Ishikawa (cell line): ENCODE measurements around the gene EIF4B.

ENCODE experiments used
- CEBPB ChIP-seq: IDR thresholded peaks from 2 replicates; pipeline ENCODE4 v1.6.1; 2012
- CREB1 ChIP-seq: IDR thresholded peaks from 2 replicates; pipeline ENCODE4 v1.6.1; 2012; ENCODE audit warnings: low read depth
- EGR1 ChIP-seq: IDR thresholded peaks from 2 replicates; pipeline ENCODE4 v1.6.1; 2012
- EP300 ChIP-seq: IDR thresholded peaks from 2 replicates; pipeline ENCODE4 v1.6.1; 2012; ENCODE audit warnings: borderline replicate concordance
- FOXM1 ChIP-seq: IDR thresholded peaks from 2 replicates; pipeline ENCODE4 v1.6.1; 2012; ENCODE audit warnings: low read depth, borderline replicate concordance
- NFIC ChIP-seq: IDR thresholded peaks from 2 replicates; pipeline ENCODE4 v1.6.1; 2012
- RAD21 ChIP-seq: IDR thresholded peaks from 2 replicates; pipeline ENCODE4 v1.6.1; 2012; ENCODE audit warnings: low read depth
- TAF1 ChIP-seq: IDR thresholded peaks from 2 replicates; pipeline ENCODE4 v1.6.1; 2012; ENCODE audit warnings: low read depth, mild to moderate bottlenecking
- TCF12 ChIP-seq: IDR thresholded peaks from 2 replicates; pipeline ENCODE4 v1.6.1; 2012; ENCODE audit warnings: low read depth
- TEAD4 ChIP-seq: IDR thresholded peaks from 2 replicates; pipeline ENCODE4 v1.6.1; 2012
- USF1 ChIP-seq: IDR thresholded peaks from 2 replicates; pipeline ENCODE4 v1.6.1; 2012
- YY1 ChIP-seq: IDR thresholded peaks from 2 replicates; pipeline ENCODE4 v1.6.1; 2012; ENCODE audit warnings: low read depth
- ZBTB7A ChIP-seq: IDR thresholded peaks from 2 replicates; pipeline ENCODE4 v1.6.1; 2012; ENCODE audit warnings: low read depth
- TF ChIP-seq, protein P1 (sequence below): IDR thresholded peaks from 2 replicates; pipeline ENCODE4 v1.6.1; 2012; ENCODE audit warnings: low read depth, mild to moderate bottlenecking
- TF ChIP-seq, protein P2 (sequence below): IDR thresholded peaks from 2 replicates; pipeline ENCODE4 v1.6.1; 2012

The EIF4B gene

DNA sequence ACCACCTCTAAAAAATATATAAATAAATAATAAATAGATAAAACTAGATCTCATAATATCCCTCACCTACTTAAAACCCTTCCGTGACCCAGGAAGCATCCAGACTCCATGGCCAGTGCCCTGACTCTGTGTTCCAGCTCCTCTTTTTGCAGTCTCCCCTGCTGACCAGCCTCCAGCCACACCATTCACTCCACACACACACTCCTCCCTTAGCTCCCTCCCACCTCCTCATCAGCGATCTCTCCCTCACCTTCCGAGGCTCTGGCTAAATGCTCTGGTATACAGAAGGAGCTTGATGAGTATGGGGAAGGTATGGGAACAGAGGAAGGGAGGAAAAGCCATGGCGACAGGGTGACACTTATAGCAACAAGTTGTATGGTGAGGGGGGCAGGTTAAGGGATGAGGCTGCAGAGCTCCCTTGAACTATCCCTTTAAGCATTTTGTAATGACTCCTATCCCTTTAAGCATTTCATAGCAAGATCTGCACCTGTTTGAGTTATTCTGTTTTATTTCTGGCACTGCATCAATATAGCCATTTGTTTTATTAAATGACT lies 26.1 kb upstream of the EIF4B start:
- TF ChIP-seq YY1 (no peak), NFIC (no peak), RAD21 (no peak), TEAD4 (no peak), EP300 (no peak), TAF1 (no peak), EGR1 (no peak)
- TF ChIP-seq, protein P1, sequence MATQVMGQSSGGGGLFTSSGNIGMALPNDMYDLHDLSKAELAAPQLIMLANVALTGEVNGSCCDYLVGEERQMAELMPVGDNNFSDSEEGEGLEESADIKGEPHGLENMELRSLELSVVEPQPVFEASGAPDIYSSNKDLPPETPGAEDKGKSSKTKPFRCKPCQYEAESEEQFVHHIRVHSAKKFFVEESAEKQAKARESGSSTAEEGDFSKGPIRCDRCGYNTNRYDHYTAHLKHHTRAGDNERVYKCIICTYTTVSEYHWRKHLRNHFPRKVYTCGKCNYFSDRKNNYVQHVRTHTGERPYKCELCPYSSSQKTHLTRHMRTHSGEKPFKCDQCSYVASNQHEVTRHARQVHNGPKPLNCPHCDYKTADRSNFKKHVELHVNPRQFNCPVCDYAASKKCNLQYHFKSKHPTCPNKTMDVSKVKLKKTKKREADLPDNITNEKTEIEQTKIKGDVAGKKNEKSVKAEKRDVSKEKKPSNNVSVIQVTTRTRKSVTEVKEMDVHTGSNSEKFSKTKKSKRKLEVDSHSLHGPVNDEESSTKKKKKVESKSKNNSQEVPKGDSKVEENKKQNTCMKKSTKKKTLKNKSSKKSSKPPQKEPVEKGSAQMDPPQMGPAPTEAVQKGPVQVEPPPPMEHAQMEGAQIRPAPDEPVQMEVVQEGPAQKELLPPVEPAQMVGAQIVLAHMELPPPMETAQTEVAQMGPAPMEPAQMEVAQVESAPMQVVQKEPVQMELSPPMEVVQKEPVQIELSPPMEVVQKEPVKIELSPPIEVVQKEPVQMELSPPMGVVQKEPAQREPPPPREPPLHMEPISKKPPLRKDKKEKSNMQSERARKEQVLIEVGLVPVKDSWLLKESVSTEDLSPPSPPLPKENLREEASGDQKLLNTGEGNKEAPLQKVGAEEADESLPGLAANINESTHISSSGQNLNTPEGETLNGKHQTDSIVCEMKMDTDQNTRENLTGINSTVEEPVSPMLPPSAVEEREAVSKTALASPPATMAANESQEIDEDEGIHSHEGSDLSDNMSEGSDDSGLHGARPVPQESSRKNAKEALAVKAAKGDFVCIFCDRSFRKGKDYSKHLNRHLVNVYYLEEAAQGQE = no peak
- TF ChIP-seq, protein P2, sequence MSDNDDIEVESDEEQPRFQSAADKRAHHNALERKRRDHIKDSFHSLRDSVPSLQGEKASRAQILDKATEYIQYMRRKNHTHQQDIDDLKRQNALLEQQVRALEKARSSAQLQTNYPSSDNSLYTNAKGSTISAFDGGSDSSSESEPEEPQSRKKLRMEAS = no peak

GRCh38 chr12:52980650-52981423 lies 25.4 kb upstream of the EIF4B start:
- TF ChIP-seq RAD21 (peak; percentile 100), CEBPB (no peak), NFIC (0 out of 2 replicates have a peak, but pooled peaks have one; percentile 12), ZBTB7A (no peak), TEAD4 (peak; percentile 42; the same call in 1 of the 2 replicates), EGR1 (no peak), CREB1 (no peak), TCF12 (peak; percentile 33; the same call in 1 of the 2 replicates), FOXM1 (peak; percentile 25; the same call in 1 of the 2 replicates), YY1 (0 out of 2 replicates have a peak, but pooled peaks have one; percentile 50), USF1 (peak; percentile 29), TAF1 (no peak), EP300 (no peak)
- TF ChIP-seq, protein P1 = no peak
- TF ChIP-seq, protein P2 = peak; percentile 69; the same call in 1 of the 2 replicates

DNA sequence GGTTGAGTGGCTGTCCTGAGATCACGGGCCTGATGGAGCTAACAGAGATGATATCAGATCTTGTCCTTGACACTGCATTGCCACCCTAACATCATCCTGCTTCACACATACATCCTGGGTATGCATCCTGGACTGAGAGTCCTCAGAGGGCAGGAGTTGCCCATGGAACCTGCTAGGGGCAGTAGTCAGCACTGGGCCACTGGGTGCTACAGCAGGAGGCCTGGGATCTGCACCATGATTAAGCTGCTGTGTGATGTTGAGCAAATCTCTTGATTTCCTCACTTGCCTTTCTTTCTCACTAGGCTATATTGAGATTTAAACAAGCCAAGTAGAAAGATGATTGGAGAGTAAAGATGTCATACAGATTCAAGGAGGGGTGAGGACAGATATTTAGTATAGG lies 22.1 kb upstream of the EIF4B start:
- TF ChIP-seq YY1 = no peak
- no peak for TF ChIP-seq EGR1
- TF ChIP-seq TEAD4 = no peak
- no peak for TF ChIP-seq EP300
- no peak for TF ChIP-seq TAF1
- no peak for TF ChIP-seq CREB1
- no peak; the same call in 1 of the 2 replicates for TF ChIP-seq RAD21
- TF ChIP-seq, protein P1 = no peak
- TF ChIP-seq TCF12 = no peak
- TF ChIP-seq, protein P2 = no peak
- no peak for TF ChIP-seq NFIC
- no peak for TF ChIP-seq ZBTB7A
- no peak for TF ChIP-seq CEBPB
- TF ChIP-seq FOXM1 = no peak
- no peak for TF ChIP-seq USF1

- TF ChIP-seq RAD21 = no peak
- TF ChIP-seq TEAD4 = no peak
- no peak for TF ChIP-seq CREB1
- no peak for TF ChIP-seq YY1
- TF ChIP-seq USF1 = no peak
- TF ChIP-seq CEBPB = no peak
- TF ChIP-seq TAF1 = no peak
- no peak for TF ChIP-seq NFIC
- TF ChIP-seq, protein P2 = no peak
- TF ChIP-seq, protein P1 = no peak
- no peak for TF ChIP-seq EP300
- no peak for TF ChIP-seq FOXM1
- TF ChIP-seq EGR1 = no peak
- TF ChIP-seq TCF12 = no peak
- no peak for TF ChIP-seq ZBTB7A
These were observed 17.4 kb upstream of the EIF4B start for GRCh38 chr12:52988898-52989297.
